Activated CD8-positive, alpha-beta memory T cell treated with anti-CD3 and anti-CD28 coated beads for 4 hours (primary cell): Measurements from ENCODE around the gene PLA2G12A.

Experiments
- DNase-seq, 2 donors: peaks; one replicate each; pipeline ENCODE4 v3.0.0-alpha.2; 2020; ENCODE audit warnings: low read depth in 2 of 2

PLA2G12A gene

DNA sequence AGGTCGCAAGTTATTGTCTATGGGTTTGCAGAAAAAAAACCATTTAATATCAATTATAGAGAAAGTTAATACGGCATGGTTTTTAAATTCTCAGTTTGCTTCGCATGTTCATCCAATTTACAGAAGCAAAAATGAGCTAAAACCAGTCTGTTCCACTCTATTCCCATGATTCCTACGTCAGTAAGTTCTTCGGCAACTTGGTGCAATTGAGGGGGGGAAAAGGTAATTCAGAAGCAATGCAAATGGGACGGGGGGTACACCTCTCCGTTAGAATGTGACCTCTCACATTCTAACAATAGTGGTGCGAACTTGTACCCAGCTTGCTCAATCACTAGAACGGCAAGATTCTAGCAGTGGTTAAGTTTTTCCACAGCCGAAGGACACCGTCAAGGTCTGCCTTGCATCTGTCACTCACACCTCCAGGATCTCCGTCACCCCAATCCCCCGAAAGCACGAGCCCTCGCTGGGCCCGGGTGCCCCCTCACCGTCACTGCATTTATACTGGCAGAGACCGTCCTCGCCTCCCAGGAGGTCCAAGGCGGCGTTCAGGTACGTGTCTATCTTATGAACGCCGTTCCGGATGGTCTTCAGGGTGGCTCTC is 653 bp downstream of the PLA2G12A start:
- DNase-seq: peak; percentile 5 to 7

DNA sequence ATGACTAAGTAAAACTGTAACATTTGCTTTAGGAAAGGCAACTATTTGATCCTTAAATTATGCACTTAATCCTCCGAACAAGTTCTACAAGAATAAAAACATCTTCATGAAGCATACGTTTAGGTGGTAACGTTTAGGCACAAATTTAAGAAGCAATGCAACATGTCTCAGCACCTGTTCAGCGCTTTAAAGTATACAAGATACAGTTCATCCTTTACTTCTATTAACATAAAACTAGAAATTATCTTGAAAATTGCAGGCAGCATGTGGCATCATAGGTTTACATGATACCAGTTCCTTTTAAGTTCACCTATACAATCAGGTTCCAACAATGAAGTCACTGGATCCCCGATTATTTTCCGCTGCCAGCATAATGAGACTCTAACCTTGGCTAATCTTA is 1.5 kb downstream of the PLA2G12A start:
- no peak for DNase-seq

- DNase-seq: no peak
These were observed 6.8 kb downstream of the PLA2G12A start for GRCh38 chr4:109723110-109723509.

GRCh38 chr4:109722357-109722756 is 7.5 kb downstream of the PLA2G12A start:
- DNase-seq: no peak

- DNase-seq: no peak
These were observed 8.8 kb downstream of the PLA2G12A start for GRCh38 chr4:109721033-109721432.

DNA sequence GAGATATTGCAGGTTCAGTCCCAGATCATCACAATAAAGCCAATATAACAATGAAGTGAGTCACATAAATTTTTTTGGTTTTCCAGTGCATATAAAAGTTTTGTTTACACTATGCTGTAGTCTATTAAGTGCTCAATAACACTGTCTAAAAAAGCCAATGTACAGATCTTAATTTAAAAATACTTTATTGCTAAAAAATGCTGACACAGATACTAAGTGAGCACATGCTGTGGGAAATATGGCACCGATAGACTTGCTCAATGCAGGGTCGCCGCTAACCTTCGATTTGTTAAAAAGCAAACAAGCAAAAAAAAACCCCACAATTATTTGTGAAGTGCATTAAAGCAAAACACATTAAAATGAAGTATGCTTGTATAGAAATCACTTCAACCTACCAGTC is 10.3 kb downstream of the PLA2G12A start:
- no peak for DNase-seq

DNA sequence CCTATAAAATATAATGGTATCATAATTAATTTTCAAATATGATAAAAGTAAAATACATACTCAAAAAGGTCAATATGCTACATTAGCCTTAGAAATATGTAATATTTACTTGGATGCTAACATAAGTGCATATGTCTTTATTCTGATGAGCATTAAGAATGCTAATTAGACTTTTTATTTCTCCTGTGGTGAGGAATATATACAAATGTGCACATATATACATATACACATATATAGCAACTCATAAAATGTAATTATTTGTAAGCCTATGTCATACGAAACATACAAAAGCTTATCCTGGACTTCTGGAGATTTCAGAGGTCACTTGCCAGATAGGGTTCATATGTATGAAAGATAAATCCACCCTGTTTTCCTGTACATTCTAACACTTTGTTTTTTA is 11.1 kb downstream of the PLA2G12A start:
- DNase-seq: no peak

DNA sequence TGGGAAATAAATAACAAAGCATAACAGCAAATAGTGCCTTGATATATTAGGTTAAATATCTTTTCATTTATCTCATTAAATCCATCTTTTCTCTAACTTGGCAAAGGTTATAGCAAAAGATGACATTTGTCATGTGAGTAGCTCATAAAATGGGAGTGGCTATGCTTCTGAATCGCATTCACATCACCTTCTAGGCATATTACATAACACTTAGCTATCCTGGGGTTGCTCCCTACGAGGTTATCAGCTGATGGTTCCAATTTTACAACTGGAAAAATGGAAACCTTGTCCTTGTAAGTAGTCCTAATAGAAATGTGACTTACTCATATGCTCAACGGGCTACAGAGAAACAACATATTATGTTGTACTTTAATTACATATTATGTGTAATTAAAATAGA is 16.4 kb downstream of the PLA2G12A start:
- DNase-seq: no peak

DNA sequence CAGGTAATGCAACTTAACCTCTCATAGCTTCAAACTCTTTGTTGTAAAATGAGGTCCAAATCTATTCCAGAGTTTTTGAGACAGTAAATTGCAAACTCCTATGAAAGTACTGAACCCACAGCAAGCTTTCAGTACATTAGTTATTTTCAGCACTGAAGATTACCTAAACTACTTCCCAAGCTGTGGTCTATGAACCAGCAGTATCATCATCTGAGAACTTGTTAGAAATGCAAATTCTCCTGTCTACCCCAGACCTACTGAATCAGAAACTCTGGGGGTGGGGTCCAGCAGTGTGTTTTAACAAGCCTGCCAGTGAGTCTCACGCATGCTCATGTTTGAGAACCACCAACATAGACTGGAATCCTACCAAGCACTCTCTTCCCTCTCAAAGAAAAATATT is 20.9 kb downstream of the PLA2G12A start:
- DNase-seq: no peak

- no peak for DNase-seq
These were observed 21.4 kb downstream of the PLA2G12A start for GRCh38 chr4:109708435-109708834.

DNA sequence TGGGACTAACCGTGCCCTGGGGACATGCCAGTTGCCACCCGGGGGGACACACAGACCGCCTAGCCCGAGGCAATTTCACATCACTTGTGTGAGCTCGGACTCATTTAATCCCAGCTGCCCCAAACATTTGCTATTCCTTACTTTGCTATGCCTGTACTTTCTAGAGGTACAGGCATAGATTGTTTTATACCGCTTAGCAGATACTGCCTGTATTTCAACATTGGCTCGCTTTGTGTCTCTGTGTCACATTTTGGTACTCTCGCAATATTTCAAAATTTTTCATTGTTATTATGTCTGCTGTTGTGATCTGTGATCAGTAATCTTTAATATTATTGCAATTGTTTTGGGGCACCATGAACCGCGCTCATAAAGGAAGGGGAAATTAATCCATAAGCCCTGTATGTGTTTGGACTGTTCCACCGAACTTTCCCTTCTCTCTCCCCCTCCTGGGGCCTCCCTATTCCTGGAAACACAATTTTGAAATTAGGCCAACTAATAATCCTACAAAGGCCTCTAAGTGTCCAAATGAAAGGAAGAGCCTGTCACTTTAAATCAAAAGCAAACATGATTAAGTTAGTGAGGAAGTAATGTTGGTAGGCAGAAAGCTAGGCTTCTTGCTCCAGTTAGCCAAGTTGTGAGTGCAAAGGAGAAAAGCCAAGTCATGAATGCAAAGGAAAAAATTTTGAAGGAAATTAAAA is 26.1 kb downstream of the PLA2G12A start:
- DNase-seq: no peak

- peak; percentile 41 to 50 for DNase-seq
These were observed 26.8 kb downstream of the PLA2G12A start, which contains the start of gene CASP6 for GRCh38 chr4:109702950-109703663. Gene CASP6 (minus strand): TSS chr4:109703445. CDS start chr4:109703395, 50 bp downstream.

DNA sequence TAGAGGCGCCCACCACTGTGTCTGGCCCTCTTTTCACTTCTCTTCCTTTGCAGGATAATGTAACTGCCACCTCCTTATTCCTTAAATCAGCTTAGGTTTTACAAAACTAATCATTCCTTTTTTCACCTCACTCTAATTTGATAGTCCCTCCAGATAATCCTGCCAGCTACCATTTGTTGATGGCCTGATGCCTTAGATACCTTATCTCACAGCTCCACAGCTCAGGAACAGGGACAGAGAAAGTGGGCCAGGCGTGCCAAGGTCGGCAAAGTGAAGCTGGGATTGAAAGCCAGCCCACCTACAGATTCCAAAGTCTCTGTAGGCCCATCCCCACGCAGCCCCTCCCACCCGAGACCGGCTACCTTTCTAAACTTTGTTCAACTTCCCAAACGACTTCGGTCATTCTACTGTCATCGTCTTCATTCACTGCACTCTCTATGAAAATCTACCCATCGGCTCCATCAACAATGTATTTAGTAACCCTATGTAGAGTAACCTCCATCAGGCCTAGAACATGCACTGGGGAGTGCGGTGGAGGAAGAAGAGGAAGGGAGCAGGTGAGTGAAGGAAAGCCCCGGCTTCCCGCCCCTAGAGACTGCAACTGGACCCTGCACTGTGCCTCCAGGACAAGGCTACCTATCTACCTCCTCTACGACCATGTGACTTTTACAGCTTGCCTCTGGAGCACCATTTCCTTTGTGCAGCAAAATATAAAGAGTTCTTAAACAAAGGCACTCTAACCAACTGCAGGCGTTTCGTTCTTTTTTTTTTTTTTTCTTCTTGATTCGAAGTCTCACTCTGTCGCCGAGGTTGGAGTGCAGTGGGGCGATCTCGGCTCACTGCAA is 28.1 kb downstream of the PLA2G12A start:
- no peak for DNase-seq

DNA sequence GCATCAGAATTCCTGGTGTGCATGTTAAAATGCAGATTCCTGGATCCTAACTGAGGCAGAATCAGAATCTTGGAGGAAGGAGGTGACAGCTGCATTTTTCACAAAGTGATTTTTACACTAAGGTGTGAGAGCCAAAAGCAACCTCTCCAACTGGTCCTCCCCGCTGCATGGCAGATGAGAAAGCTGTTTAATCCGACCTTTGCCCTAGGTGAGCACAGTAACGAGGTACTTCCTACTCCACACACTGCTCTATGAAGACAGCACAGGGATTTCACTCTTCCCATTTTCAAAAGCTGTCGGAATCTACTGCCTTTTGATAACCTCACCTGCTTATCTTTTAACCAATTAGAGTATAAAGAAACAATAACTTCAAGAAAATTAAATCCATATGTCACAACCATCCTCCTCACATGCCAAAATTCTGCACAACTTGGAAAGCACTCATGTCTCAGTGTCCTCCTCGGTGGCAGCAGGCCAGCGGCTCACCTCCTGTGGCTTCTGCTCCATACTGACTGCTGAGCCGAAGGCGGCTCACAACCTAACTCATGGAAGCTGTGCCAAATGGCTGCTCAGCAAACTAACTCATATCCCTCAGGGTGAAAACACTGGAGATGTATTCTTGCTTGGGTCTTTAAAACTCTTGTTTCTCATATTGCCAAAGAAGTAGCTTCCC is 30.2 kb downstream of the PLA2G12A start:
- DNase-seq: no peak

DNA sequence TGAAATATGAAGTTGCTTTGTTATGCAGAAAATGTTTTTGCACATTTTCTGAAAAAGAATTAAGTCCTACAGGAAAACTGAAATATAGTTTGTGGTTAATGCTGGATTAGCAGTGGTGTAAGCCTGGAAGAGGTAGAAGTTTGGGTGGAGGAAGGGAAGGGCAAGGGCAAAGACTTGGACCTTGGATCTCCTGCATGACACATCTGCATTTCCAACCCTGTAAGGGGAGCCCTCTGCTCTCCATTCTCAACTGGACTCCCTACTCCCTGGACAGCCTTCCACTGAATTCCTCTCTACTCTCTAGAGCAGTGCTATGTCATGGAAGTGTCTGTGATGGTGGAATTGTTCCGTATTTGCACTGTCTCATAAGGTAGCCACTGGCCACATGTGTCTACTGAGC is 31.2 kb downstream of the PLA2G12A start:
- DNase-seq: no peak

GRCh38 chr4:109691411-109691920 is 38.4 kb downstream of the PLA2G12A start:
- no peak for DNase-seq

DNA sequence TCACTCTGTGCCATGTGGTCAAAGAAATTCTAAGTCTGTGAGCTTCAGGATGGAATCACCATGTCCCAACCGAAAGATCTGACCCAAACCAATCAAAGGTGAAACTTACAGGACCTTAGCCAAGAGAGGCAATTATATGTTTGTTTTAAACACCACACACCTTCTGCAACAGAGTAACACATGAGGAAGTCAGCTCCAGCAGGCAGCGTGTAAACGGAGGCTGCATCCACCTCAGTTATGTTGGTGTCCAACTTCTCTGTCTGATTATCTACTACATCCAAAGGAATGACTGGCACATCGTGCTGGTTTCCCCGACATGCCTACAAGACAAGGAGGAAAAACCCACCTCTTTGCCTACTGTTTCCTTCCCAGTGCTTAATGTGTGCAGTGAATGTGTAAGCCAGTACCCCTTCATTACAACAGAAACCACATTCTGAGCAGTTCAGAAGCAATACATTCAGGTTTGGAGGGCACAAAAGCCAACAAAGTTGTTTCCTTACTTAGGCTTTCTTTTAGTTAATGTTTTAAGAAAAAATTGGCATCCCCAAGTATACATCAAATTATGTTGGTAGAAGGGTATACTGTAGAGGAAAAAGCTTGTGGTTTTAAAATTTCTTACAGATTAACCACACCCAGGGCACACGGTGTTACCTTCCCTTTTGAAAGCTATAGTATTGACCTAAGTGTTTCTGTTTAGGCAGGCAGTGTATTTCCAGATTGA is 39.0 kb downstream of the PLA2G12A start:
- no peak for DNase-seq

GRCh38 chr4:109684727-109685126 is 45.1 kb downstream of the PLA2G12A start:
- no peak for DNase-seq

DNA sequence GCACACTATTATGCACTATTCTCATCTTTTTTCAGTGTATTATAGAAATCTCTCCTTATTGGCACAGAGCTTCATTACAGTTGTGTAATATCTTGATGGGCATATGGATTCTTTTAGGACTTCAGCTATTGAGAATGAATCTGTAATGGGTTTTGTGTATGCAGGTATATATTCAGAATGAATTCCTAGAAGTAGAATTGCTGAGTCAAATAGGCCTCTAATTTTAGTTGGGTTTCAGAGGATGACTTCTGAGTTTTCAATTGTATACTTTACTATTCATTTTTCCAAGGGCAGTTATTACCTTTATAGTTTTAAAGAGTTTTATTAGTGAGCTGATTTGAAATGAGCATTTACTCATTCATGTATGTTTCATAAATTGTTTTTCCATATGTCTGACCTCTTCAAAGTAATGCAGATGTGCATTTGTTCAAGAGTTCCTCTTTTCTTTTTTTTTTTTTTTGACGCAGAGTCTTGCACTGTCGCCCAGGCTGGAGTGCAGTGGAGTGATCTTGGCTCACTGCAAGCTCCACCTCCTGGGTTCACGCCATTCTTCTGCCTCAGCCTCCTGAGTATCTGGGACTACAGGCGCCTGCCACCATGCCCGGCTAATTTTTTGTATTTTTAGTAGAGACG is 46.1 kb downstream of the PLA2G12A start:
- no peak for DNase-seq

- no peak for DNase-seq
These were observed 47.0 kb downstream of the PLA2G12A start for GRCh38 chr4:109682875-109683274.
